Activated CD4-positive, alpha-beta T cell treated with anti-CD3 and anti-CD28 coated beads, Interleukin-2, amount 50 U/mL, for 16 hours (primary cell): ENCODE results near the gene ELFN2.
A peak's percentile ranks its signal among the peaks of the same experiment; 100 is the strongest.
"Not testable (repeated sequence)": the region's sequence is repeated elsewhere in the genome, so short reads cannot be mapped to it uniquely, and the experiment has no call there.

Experiments used
- DNase-seq: peaks from one replicate; pipeline ENCODE4 v3.0.0-alpha.2; 2020

The ELFN2 gene

DNA sequence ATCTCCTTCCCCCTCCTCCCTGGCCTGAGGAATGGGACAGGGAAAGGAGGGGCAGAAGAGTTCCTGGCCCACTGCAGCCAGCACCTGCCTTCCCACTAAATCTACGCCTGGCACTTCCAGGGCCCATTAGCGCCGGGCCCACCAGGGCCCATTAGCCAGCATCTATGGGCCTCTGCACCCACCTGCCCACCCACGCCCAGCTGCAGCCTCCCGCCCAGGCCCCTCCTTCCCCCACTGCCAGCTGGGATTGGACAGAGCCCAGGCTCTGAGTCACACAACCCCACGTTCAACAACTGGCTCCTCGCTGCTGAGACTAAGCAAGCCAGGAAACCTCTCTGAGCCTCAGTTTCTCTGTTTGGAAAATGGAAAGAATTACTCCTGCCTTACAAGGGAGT lies 96.2 kb downstream of the ELFN2 start:
- DNase-seq = no peak

DNA sequence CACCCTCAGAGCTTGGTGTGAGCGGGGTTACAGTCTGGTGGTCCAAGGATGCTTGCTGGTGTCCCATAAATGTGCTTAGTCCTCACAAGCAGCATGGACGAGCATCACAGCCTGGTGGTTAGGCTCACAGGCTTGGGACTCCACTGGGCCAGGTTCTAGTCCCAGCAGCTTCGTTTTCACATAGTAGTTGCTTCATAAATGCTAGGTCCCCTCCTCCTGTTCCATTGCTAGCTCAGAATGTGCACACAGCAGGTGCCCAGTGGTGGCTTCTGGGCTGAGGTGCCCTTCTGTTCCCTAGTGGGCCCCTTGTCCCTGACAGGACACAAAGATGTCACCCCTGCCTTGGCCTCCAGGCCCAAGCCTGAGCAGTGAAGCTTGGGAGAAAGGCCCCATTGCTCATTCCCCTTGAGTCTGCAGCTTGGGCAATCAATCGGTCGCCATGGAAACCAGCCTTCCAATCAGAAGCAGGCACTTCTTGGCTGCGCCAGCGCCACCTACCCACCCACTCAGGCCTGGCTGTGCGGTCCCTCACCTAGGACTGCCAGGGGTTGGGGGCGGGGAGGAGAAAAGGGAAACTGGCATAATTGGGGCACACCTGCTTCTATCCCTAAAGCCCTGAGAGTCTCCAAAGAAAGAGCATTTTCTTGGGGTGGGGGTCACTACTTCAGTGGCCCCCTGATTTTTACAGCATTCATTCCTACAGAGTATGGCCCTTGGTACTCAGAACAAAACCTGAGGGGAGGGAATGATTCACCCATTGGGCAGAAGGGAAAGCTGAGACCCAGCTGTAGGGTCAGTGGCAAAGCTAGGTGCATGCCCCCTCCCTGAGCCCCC lies 96.9 kb downstream of the ELFN2 start:
- peak; percentile 79 for DNase-seq

DNA sequence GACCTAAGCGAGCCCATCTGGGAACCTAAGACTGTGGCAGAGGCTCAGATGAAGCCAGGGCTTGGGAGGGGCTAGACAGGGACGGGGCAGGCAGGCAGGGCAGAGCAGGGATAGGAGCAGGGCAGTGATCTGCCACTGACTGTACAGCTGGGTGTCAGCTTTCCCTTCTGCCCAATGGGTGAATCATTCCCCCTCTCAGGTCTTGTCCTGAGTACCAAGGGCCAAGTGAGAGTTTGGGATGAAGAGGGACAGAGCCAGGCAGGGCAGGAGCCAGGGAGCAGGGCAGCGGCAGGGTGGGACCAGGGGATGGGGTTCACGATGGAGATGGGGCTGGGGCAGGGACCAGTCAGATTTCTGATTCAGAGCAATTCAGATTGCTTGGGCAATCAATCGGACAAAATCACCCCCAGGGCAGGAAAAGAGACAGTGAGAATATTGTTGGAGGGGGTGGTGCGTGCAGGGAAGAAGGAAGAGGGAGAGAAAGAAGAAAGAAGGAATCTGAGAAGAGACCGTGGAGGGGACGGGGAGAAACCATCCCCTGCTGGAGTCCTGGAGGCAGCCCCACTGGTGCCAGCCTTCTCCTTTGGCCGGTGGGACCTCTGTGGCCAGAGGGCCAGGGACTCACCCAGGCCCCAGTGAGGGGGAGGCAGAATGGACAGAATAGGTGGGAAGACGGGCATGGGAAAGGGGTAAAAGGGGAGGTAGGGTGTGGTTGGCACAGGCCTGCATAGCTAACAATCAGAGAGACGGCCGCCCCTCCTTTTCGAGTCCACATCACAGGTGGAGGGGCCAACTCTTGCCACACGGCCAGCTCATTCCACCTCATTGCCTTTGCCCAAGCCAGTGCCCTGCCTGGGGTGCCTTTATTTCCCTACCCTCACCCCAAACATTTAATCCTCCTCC lies 97.8 kb downstream of the ELFN2 start:
- DNase-seq = no peak

DNA sequence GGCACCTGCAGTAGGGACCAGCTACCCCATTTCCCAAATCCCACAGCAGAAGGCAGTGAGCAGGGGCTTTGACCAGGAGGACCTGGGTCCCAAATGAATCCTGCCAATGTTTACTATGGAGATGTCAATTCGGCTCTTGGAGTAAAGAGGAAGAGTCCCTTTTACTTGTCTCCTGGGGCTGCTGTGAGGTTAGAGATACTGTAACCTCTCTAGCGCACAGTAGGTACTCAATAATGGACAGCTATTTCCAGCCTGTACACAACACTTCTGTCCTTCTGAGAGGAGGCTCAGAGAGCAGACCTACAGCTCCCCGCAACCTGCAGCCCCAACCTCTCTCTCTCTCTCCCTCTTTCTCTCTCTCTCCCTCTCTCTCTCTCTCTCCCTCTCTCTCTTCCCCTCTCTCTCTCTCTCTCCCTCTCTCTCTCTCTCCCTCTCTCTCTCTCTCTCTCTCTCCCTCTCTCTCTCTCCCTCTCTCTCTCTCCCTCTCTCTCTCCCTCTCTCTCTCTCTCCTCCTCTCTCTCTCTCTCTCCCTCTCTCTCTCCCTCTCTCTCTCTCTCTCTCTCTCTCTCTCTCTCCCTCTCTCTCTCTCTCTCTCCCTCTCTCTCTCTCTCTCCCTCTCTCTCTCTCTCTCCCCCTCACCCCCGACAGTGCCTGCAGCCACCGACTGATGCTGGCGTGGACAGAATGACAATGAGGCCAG lies 98.6 kb downstream of the ELFN2 start:
- not testable (repeated sequence) for DNase-seq

DNA sequence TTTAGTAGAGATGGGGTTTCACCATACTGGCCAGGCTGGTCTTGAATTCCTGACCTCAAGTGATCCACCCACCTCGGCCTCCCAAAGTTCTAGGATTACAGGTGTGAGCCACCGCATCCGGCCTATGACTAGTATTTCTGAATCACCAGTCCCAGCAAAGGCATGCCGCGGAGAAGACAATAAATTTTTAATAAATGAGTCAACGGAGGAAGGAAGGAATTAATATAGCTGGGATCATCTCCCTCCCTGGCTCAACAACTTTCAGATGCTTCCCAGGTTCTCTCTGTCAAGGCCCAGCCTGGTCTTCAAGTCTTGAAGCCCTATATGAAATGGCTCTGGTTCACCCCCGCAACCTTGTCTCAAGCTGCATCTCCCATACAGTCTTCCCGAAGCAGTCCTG lies 99.3 kb downstream of the ELFN2 start:
- no peak for DNase-seq

DNA sequence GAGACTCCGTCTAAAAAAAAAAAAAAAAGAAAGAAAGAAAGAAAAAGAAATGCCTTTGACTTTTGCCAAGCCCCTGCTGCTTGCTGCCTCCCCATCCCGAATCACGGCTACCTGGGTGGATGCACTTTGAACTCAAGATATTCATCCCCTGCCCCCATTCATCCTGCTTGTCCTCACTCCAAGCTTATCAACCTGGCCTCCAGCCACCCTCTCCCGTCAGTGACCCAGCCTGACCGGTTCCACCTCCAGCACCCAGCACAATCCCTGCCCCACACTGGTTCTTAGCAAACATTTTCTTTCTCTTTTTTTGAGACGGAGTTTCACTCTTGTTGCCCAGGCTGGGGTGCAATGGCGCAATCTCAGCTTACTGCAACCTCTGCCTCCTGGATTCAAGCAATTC lies 100.6 kb downstream of the ELFN2 start:
- DNase-seq = no peak

DNA sequence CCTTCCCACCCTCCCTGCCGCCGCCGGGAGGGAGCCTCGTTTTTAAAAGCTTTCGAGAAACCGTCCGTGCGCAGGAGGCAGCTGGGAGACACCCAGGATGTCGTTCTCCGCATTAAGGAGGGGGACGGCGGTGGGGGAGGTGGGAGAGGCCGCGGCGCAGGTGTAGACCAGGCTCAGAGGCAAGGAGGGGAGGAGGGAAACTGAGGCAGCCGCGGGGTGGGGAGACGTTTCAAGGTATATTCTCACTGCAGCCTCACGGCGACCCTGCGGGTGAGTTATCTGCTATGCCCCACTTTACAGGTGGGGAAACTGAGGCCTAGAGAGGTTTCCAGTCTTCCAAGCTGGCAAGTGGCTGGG lies 102.3 kb downstream of the ELFN2 start:
- no peak for DNase-seq

DNA sequence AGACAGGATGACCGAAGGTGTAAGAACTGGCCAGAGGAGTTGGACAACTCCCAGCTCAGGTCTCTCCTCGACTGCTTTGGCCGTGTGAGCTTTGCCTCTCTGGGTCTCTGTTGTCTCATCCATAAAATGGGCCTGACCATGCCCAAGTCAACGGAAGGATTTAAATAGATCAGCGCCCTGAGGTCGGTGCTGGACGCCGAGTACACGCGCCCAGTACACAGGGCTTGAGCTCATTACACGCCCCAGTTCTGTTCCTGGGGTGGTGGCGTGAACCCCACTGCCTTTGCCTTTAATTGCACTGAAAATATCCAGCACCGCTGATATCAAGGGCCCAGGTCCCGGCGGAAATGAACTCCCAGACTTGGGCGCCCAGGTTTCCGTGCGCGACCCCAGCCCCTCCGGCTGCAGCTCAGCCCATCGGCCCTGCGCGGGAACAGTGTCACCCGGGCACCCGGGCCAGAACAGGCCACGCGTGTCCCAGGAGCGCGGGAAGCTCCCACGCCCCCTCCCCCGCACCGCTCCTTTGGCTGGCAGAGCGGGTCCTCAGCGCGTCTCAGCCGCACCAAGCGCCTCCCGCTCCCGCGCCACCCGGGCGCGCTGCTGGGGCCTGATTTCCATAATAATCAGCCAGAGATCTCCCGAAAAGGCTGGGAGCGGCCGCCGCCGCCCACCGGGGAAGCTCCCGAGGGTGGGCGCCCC lies 102.8 kb downstream of the ELFN2 start:
- DNase-seq = no peak

DNA sequence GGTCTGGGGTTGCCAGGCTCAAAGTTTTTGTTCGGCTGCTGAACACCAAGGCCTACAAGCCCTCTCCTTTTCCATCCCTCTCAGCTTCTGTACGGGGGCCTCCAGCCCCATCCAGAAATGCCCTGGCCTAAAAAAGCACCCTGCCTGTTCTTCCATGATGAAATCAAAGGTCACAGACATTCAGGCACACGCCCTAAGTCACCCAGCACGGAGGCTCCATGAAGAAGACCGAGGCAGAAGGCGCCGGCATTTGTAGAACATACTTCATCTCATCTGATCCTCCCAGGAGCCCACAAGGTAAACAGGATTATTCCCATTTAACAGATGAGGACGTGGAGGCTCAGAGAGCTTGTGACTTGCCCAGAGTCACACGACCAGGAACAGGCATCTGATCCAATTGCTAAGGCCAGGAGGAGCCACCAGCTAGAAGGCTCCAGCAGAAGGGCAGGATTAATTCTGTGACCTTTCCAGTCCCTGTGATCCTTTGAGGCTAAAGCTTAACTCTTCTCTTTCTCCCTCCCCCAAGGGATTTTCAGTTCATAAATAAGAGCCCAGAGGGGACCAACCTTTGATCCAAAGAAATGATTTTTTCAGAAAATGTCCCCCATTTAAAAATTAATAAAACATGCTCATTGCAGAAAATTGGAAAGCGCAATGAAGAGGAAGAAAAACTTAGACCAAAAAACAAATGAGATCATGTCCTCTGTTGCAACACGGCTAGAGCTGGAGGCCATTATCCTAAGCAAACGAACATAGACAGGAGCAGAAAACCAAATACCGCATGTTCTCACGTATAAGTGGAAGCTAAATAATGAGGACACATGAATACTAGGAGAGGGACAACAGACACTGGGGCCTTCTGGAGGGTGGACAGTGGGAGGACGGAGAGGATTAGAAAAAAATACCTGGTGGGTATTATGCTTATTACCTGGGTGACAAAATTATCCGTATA lies 106.3 kb downstream of the ELFN2 start:
- no peak for DNase-seq

DNA sequence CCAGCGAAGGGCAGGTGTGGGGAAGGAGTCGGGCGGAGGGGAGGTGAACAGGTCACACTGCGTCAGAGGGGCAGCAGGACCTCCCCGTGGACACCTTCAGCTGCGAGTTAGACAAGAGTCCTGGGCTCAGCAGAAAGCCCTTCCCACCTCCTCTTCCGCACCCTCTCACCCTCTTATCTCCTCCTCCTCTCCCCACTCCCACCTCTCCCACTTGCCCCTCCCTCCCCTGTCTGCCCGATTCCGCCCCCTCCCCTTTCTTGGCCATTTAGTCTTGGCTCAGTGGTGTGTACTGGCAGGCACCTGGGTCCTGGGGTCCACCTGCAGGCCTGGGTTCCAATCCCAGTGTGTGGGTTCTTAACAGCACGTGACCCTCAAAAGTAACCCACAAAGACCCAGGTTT lies 107.8 kb downstream of the ELFN2 start:
- DNase-seq = no peak

DNA sequence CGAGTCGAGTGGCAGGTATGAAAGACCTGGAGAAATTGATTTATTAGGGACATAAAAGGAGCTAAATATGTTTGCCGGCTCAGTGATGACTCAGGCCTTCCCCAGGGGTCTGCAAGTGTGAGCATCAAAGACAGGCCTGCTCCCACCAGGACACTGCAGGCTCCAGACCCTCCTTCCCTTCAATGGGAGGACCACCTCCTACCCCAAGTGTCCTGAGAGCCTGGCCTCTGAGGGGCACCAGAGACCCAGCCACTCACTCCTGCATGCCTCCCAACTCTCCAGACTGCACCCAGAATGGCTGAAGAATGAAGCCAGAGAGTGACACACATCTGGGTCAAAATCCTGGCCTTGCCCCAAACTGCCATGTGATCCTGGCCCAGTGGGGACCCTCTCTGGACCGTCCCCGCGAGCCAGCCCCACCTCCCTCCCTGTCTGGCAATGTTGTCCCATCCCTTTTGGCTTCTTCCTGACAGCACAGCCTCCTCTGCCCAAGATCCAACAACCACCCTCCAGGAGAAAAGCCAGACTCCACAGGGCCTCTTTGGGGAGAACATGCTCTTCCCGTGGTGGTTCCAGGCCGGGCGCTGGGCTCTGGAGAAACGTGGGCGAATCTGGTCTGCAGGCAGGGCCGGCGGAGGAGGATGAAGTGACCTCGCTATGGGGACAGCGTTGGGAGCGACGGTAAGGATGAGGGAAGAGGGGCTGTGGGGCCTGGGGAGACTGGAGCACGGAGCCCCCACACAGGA lies 108.7 kb downstream of the ELFN2 start:
- DNase-seq = no peak
